H1 (cell line): Measurements from ENCODE around the gene RPS6KA5. TPM values are rescaled to one million over a fixed set of nuclear protein-coding genes. Genes with fewer than 3 reads are reported as not detected.

Experiments
- CTCF ChIA-PET: fragments of 300-600 bp; sonication (Branson Sonifier 250); formaldehyde crosslinking; loops from one replicate; lab custom pipeline; 2021; ENCODE audit not compliant: partially characterized antibody; lab: Charles Lee
- POLR2A ChIA-PET: fragments of 300-600 bp; sonication (Branson Sonifier 250); formaldehyde crosslinking; loops from one replicate; lab custom pipeline; 2021; ENCODE audit warnings: inconsistent platforms; ENCODE audit not compliant: partially characterized antibody; lab: Charles Lee
- DNase-seq, 2 experiments: peaks; one replicate each; pipeline versions ENCODE4 v3.0.0 to v3.0.0-alpha.2; 2010 to 2022; ENCODE audit warnings: low spot score in 2 of 2, low read depth in 1 of 2, mixed read lengths in 1 of 2
- FAIRE-seq: peaks from 2 replicates; lab custom pipeline; 2011; peaks lifted over from hg19 to GRCh38; lab: Jason Lieb, UNC
- H2AFZ ChIP-seq: 2 replicates; pipeline ENCODE4 v1.8.1; 2012; ENCODE audit warnings: low read length, inconsistent platforms
- H2AK5ac ChIP-seq: 2 replicates; pipeline ENCODE4 v1.6.1; 2013; ENCODE audit warnings: low read depth, low read length
- H2BK120ac ChIP-seq: replicated peaks from 2 replicates; pipeline ENCODE3; 2013; ENCODE audit warnings: low read depth, low read length, inconsistent platforms
- H2BK12ac ChIP-seq: 2 replicates; pipeline ENCODE4 v1.6.1; 2013; ENCODE audit warnings: low read depth, low read length
- H2BK15ac ChIP-seq: 2 replicates; pipeline ENCODE4 v1.6.1; 2013; ENCODE audit warnings: low read length
- H2BK20ac ChIP-seq: 2 replicates; pipeline ENCODE4 v1.6.1; 2013; ENCODE audit warnings: low read length
- H2BK5ac ChIP-seq: 2 replicates; pipeline ENCODE4 v1.6.1; 2013; ENCODE audit warnings: low read depth, low read length
- H3K14ac ChIP-seq: 2 replicates; pipeline ENCODE4 v1.6.1; 2013; ENCODE audit warnings: inconsistent platforms; ENCODE audit not compliant: insufficient read length
- H3K18ac ChIP-seq: 2 replicates; pipeline ENCODE4 v1.6.1; 2013; ENCODE audit warnings: low read length; ENCODE audit errors: extremely low read depth
- H3K23ac ChIP-seq: 2 replicates; pipeline ENCODE4 v1.6.1; 2013; ENCODE audit warnings: inconsistent platforms; ENCODE audit not compliant: insufficient read length
- H3K23me2 ChIP-seq: 2 replicates; pipeline ENCODE4 v1.6.1; 2013; ENCODE audit warnings: low read depth, low read length
- H3K27ac ChIP-seq: 2 replicates; pipeline ENCODE4 v1.6.1; 2011; ENCODE audit warnings: low read depth, low read length, inconsistent platforms
- H3K27me3 ChIP-seq, 4 experiments: replicated peaks in 1 of 4; 1 replicate in 1 of 4; 2 replicates in 3 of 4; pipeline versions ENCODE4 v1.6.1 to v1.8.1; 2011 to 2013; ENCODE audit warnings: low read length in 3 of 4, mild to moderate bottlenecking in 3 of 4, inconsistent platforms in 2 of 4, mixed read lengths in 2 of 4, moderate library complexity in 1 of 4; ENCODE audit not compliant: control insufficient read depth in 3 of 4, insufficient read depth in 3 of 4; ENCODE audit errors: extremely low read depth in 1 of 4
- H3K36me3 ChIP-seq, 4 experiments: 2 replicates each; pipeline versions ENCODE4 v1.6.1 to v1.8.1; 2011 to 2013; ENCODE audit warnings: mild to moderate bottlenecking in 4 of 4, low read length in 3 of 4, moderate library complexity in 2 of 4, control low read depth in 1 of 4, inconsistent platforms in 1 of 4; ENCODE audit not compliant: insufficient read depth in 4 of 4, control insufficient read depth in 2 of 4
- H3K4ac ChIP-seq: replicated peaks from 2 replicates; pipeline ENCODE3; 2013; ENCODE audit warnings: low read length, low read depth, mixed read lengths, inconsistent platforms; ENCODE audit not compliant: insufficient read length
- H3K4me1 ChIP-seq, 4 experiments: replicated peaks in 1 of 4; 1 replicate in 1 of 4; 2 replicates in 3 of 4; pipeline versions ENCODE4 v1.6.1 to v1.8.1; 2011 to 2013; ENCODE audit warnings: low read length in 3 of 4, inconsistent platforms in 2 of 4, mixed read lengths in 1 of 4; ENCODE audit not compliant: insufficient read depth in 4 of 4, control insufficient read depth in 3 of 4
- H3K4me2 ChIP-seq, 2 experiments: 2 replicates each; pipeline versions ENCODE4 v1.6.1 to v1.8.1; 2011 to 2013; ENCODE audit warnings: low read depth in 2 of 2, low read length in 2 of 2, control low read depth in 1 of 2, inconsistent platforms in 1 of 2, mild to moderate bottlenecking in 1 of 2; ENCODE audit not compliant: insufficient read depth in 1 of 2
- H3K4me3 ChIP-seq, 4 experiments: fragments of 200-600, 300-600 bp in 1 of 4; sonication (generic), shearing (Covaris generic), sonication (Bioruptor Twin) in 1 of 4; 2 replicates each; pipeline versions ENCODE4 v1.5.1 to v1.8.1; 2011 to 2016; ENCODE audit warnings: low read length in 4 of 4, low read depth in 3 of 4, control low read depth in 2 of 4, inconsistent platforms in 2 of 4, mild to moderate bottlenecking in 2 of 4, mixed read lengths in 1 of 4, moderate library complexity in 1 of 4; ENCODE audit not compliant: insufficient read depth in 2 of 4; ENCODE audit errors: extremely low read depth in 1 of 4
- H3K56ac ChIP-seq: replicated peaks from 2 replicates; pipeline ENCODE3; 2013; ENCODE audit warnings: low read depth, mild to moderate bottlenecking, mixed read lengths, low read length, inconsistent platforms; ENCODE audit not compliant: insufficient read length
- H3K79me1 ChIP-seq: 2 replicates; pipeline ENCODE4 v1.6.1; 2013; ENCODE audit warnings: low read depth, low read length, control low read depth
- H3K79me2 ChIP-seq, 2 experiments: 2 replicates each; pipeline versions ENCODE4 v1.6.1 to v1.8.1; 2012 to 2013; ENCODE audit warnings: low read length in 2 of 2, mild to moderate bottlenecking in 2 of 2, inconsistent platforms in 1 of 2; ENCODE audit not compliant: insufficient read depth in 2 of 2, control insufficient read depth in 1 of 2
- H3K9ac ChIP-seq, 4 experiments: replicated peaks in 1 of 4; 1 replicate in 1 of 4; 2 replicates in 3 of 4; pipeline versions ENCODE4 v1.6.1 to v1.8.1; 2011 to 2013; ENCODE audit warnings: low read depth in 3 of 4, low read length in 3 of 4, control low read depth in 2 of 4, mild to moderate bottlenecking in 2 of 4, moderate library complexity in 2 of 4, inconsistent platforms in 1 of 4; ENCODE audit errors: extremely low read depth in 1 of 4
- H3K9me3 ChIP-seq, 2 experiments: 2 replicates each; pipeline versions ENCODE4 v1.6.1 to v1.8.1; 2012 to 2013; ENCODE audit warnings: mild to moderate bottlenecking in 2 of 2, moderate library complexity in 2 of 2, control low read depth in 1 of 2, inconsistent platforms in 1 of 2, low read depth in 1 of 2, low read length in 1 of 2, mixed read lengths in 1 of 2; ENCODE audit not compliant: insufficient read depth in 2 of 2
- H4K20me1 ChIP-seq, 2 experiments: replicated peaks in 1 of 2; 2 replicates each; pipeline versions ENCODE3 to v1.8.1; 2011 to 2013; ENCODE audit warnings: inconsistent platforms in 2 of 2, low read length in 2 of 2, mild to moderate bottlenecking in 1 of 2; ENCODE audit not compliant: insufficient read depth in 2 of 2, control insufficient read depth in 1 of 2
- H4K5ac ChIP-seq: 2 replicates; pipeline ENCODE4 v1.6.1; 2013; ENCODE audit warnings: low read length, low read depth, mixed read lengths, inconsistent platforms; ENCODE audit not compliant: insufficient read length
- H4K8ac ChIP-seq: 2 replicates; pipeline ENCODE4 v1.8.0; 2013; ENCODE audit warnings: mild to moderate bottlenecking, moderate library complexity, low read length, inconsistent platforms; ENCODE audit not compliant: insufficient read depth; ENCODE audit errors: extremely low read depth
- H4K91ac ChIP-seq: replicated peaks from 2 replicates; pipeline ENCODE3; 2013; ENCODE audit warnings: low read length, mixed read lengths, inconsistent platforms; ENCODE audit not compliant: insufficient read length
- CHD2 ChIP-seq: IDR thresholded peaks from 2 replicates; pipeline ENCODE4 v1.6.1; 2012; ENCODE audit warnings: low read length, improper control_type of control experiment
- E2F6 ChIP-seq: IDR thresholded peaks from 2 replicates; pipeline ENCODE4 v1.6.1; 2012; ENCODE audit warnings: inconsistent platforms
- GABPA ChIP-seq: IDR thresholded peaks from 2 replicates; pipeline ENCODE4 v1.6.1; 2011; ENCODE audit warnings: mild to moderate bottlenecking, low read length, moderate library complexity, borderline replicate concordance; ENCODE audit not compliant: insufficient read depth
- JUN ChIP-seq: IDR thresholded peaks from 2 replicates; pipeline ENCODE4 v1.6.1; 2011; ENCODE audit warnings: low read depth, mild to moderate bottlenecking, improper control_type of control experiment, low read length
- JUND ChIP-seq: IDR thresholded peaks from 2 replicates; pipeline ENCODE4 v1.6.1; 2011; ENCODE audit warnings: mild to moderate bottlenecking, improper control_type of control experiment, low read length
- KDM1A ChIP-seq: fragments of 200-600, 300-600 bp; sonication (generic); IDR thresholded peaks from 2 replicates; pipeline ENCODE4 v1.7.1; 2016; ENCODE audit warnings: mild to moderate bottlenecking, low read length, borderline replicate concordance
- POLR2A ChIP-seq, 2 experiments: IDR thresholded peaks; 1 replicate in 1 of 2; 2 replicates in 1 of 2; pipeline ENCODE4 v1.6.1; 2011; ENCODE audit warnings: low read depth in 2 of 2, low read length in 2 of 2, mild to moderate bottlenecking in 2 of 2; ENCODE audit errors: control extremely low read depth in 1 of 2
- POLR2AphosphoS5 ChIP-seq: IDR thresholded peaks from 2 replicates; pipeline ENCODE4 v1.6.1; 2011; ENCODE audit warnings: low read depth, low read length
- POU5F1 ChIP-seq: IDR thresholded peaks from 2 replicates; pipeline ENCODE4 v1.6.1; 2011; ENCODE audit warnings: low read depth, mild to moderate bottlenecking, low read length, moderate library complexity
- TBP ChIP-seq: IDR thresholded peaks from 2 replicates; pipeline ENCODE4 v1.6.1; 2011; ENCODE audit warnings: low read depth, low read length, improper control_type of control experiment
- TEAD4 ChIP-seq: IDR thresholded peaks from 2 replicates; pipeline ENCODE4 v1.6.1; 2012; ENCODE audit warnings: low read depth, low read length, inconsistent platforms, mixed read lengths
- ZNF274 ChIP-seq: IDR thresholded peaks from 2 replicates; pipeline ENCODE4 v1.7.0; 2012; ENCODE audit warnings: low read length, borderline replicate concordance; ENCODE audit errors: extremely low read depth
- WGBS, 2 experiments: shearing (Covaris generic) in 1 of 2; methylation state at CpG; one replicate each; pipeline versions ENCODE4 v1.1.6 to v1.1.7; 2013 to 2015; ENCODE audit warnings: low lambda C conversion rate in 2 of 2, mixed read lengths in 2 of 2, inconsistent platforms in 1 of 2, low coverage in 1 of 2, missing lambda C conversion rate in 1 of 2; ENCODE audit not compliant: insufficient replicate concordance in 2 of 2, insufficient coverage in 1 of 2, insufficient read length in 1 of 2; ENCODE audit errors: extremely low coverage in 1 of 2, missing lambda C conversion rate in 1 of 2; 5-methylcytosine and 5-hydroxymethylcytosine counted together
- polyA plus RNA-seq, 7 experiments: library from polyadenylated mRNA; depleted of rRNA in 3 of 7; stranded (reverse) in 5 of 7; unstranded in 2 of 7; fragments of >200 nt in 5 of 7; fragments of 200-250 nt in 2 of 7; gene quantifications; 1 replicate in 5 of 7; 2 replicates in 1 of 7; 4 replicates in 1 of 7; pipeline versions ENCODE4 v1.2.1 to v1.2.3, GENCODE V29; 2011 to 2013; ENCODE audit warnings: missing spikeins in 2 of 7, mixed read lengths in 2 of 7
- total RNA-seq: library from RNA; stranded (reverse); fragmentation: NEBNext Ultra II Directional; extraction: Animal tissue kit (Norgen Biotek cat#: 25700); gene quantifications from 2 replicates; pipeline ENCODE4 v1.2.1, GENCODE V29; 2021

The RPS6KA5 gene
- total and polyA plus RNA-seq, 2 of the 8 experiments (the other 6 are each of a cell fraction or from before 2014, with no cell fraction given) = 0.85 to 3.1 TPM

GRCh38 chr14:90839024-90839888 lies 221.2 kb downstream of the RPS6KA5 start:
- H4K5ac ChIP-seq = no peak overlapping the region
- H3K56ac ChIP-seq = no peak overlapping the region
- FAIRE-seq = no peak
- H2BK12ac ChIP-seq = peak overlapping the region; percentile 33; the same call in 1 of the 2 replicates
- no peak overlapping the region for H2AK5ac ChIP-seq
- H4K8ac ChIP-seq = no peak overlapping the region
- H3K27ac ChIP-seq = no peak overlapping the region
- no peaks in the 10 kb centered on the region for H3K9me3 ChIP-seq
- no peaks in the 10 kb centered on the region for H3K79me1 ChIP-seq
- no peak overlapping the region for H3K4me2 ChIP-seq
- no peaks in the 10 kb centered on the region for H3K4me1 ChIP-seq
- peak overlapping the region; percentile 71 for H2AFZ ChIP-seq
- 88% methylated on average over 7 of the region's 10 CpGs; no CpG with 5 or more reads in 1 of the 2 experiments for WGBS, 2 experiments
- no peak overlapping the region for H3K18ac ChIP-seq
- H3K79me2 ChIP-seq = no peaks in the 10 kb centered on the region
- no peak overlapping the region for H2BK20ac ChIP-seq
- peaks cover 0 to 1% (median 0%) of the 10 kb centered on the region in 4 experiments; a peak in 1 of 7 replicates for H3K27me3 ChIP-seq
- H3K4me3 ChIP-seq = no peak overlapping the region
- no peak overlapping the region for H2BK15ac ChIP-seq
- H3K9ac ChIP-seq = no peak overlapping the region
- H4K20me1 ChIP-seq = no peaks in the 10 kb centered on the region
- no peak overlapping the region for H2BK120ac ChIP-seq
- POLR2A ChIA-PET = interaction anchor here (1.2 kb wide), 1 partner anchor 11 kb away, joined by 3 read pairs; no protein-coding TSS in a partner anchor
- no peak overlapping the region for H3K23ac ChIP-seq
- H3K36me3 ChIP-seq = no peaks in the 10 kb centered on the region
- DNase-seq = no peak
- no peak overlapping the region for H3K4ac ChIP-seq
- no peak overlapping the region for H3K14ac ChIP-seq
- no peak overlapping the region for H2BK5ac ChIP-seq
- CTCF ChIA-PET = interaction anchor here (1.2 kb wide), 1 partner anchor 119 kb away, joined by 3 read pairs; no protein-coding TSS in a partner anchor
- no peaks in the 10 kb centered on the region for H3K23me2 ChIP-seq
- no peak overlapping the region for H4K91ac ChIP-seq
- no peak for TF ChIP-seq POU5F1
- no peak for TF ChIP-seq JUN
- TF ChIP-seq CHD2 = no peak
- TF ChIP-seq ZNF274 = no peak
- no peak for TF ChIP-seq POLR2AphosphoS5
- no peak for TF ChIP-seq POLR2A (IDR thresholded peaks at IDR 0.05; ENCODE audit: control extremely low read depth in 1 of 2, low read depth in 2 of 2, low read length in 2 of 2)
- no peak for TF ChIP-seq KDM1A
- no peak for TF ChIP-seq E2F6
- TF ChIP-seq GABPA = no peak
- no peak for TF ChIP-seq TEAD4
- no peak for TF ChIP-seq JUND
- TF ChIP-seq TBP = no peak
